ENCODE measurements around the gene USP53.
"Not testable (repeated sequence)": the region's sequence is repeated elsewhere in the genome, so short reads cannot be mapped to it uniquely, and the experiment has no call there.

The USP53 gene

GRCh38 chr4:119212234-119212963 lies at the start of gene USP53:
TSS of gene USP53 (plus strand) at chr4:119212713. CDS start at chr4:119239760, 27,047 bp downstream.
- DNase-seq (ENCODE audit: low read depth) = peak; percentile 99
- H3K4me3 ChIP-seq (replicated peaks; ENCODE audit: low read depth, low read length) = peak within 1 kb of the TSS; percentile 84
- no peak for TF ChIP-seq CTCF (IDR thresholded peaks at IDR 0.05; ENCODE audit: low read length, missing control alignments)

DNA sequence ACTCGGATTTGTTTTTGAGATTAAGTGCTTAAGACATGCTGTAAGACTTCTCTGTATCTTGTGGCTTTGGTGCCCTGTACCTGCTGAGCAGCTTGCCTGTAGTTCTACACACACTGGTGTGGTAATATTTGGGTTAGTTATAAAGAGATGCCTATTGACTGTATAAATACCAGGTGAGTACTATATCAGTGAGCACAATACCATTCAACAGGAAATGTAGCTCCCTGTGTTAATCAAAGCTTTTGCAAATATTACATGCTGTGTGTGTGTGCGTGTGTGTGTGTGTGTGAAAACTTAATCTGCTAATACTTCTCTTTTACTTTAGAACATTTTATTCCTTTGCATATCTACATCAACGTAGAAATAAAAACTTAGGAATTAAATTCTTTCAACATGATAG lies 46.7 kb upstream of the USP53 start:
- TF ChIP-seq CTCF (IDR thresholded peaks at IDR 0.05; ENCODE audit: low read length, missing control alignments) = no peak
- no peak overlapping the region for H3K4me3 ChIP-seq (replicated peaks; ENCODE audit: low read depth, low read length)
- no peak for DNase-seq (ENCODE audit: low read depth)

- TF ChIP-seq CTCF (IDR thresholded peaks at IDR 0.05; ENCODE audit: low read length, missing control alignments) = peak; percentile 1
- no peak for DNase-seq (ENCODE audit: low read depth)
- H3K4me3 ChIP-seq (replicated peaks; ENCODE audit: low read depth, low read length) = no peak overlapping the region
These were observed 42.3 kb upstream of the USP53 start for GRCh38 chr4:119170195-119170594.

- no peak for DNase-seq (ENCODE audit: low read depth)
- H3K4me3 ChIP-seq (replicated peaks; ENCODE audit: low read depth, low read length) = no peak overlapping the region
- no peak for TF ChIP-seq CTCF (IDR thresholded peaks at IDR 0.05; ENCODE audit: low read length, missing control alignments)
These were observed 40.3 kb upstream of the USP53 start for GRCh38 chr4:119172223-119172622.

DNA sequence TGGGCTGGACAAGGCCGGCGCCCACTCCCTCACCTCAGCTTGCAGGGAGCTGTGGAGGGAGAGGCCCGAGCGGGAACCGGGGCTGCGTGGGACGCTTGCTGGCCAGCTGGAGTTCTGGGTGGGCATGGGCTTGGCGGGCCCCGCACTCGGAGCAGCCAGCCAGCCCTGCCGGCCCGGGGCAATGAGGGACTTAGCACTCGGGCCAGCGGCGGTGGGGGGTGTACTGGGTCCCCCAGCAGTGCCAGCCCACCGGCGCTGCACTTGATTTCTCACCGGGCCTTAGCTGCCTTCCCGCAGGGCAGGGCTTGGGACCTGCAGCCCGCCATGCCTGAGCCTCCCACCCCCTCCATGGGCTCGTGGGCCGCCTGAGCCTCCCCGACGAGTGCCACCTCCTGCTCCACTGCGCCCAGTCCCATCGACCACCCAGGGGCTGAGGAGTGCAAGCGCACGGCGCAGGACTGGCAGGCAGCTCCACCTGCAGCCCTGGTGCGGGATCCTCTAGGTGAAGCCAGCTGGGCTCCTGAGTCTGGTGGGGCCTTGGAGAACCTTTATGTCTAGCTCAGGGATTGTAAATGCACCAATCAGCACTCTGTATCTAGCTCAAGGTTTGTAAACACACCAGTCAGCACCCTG lies 38.7 kb upstream of the USP53 start:
- H3K4me3 ChIP-seq (replicated peaks; ENCODE audit: low read depth, low read length); DNase-seq (ENCODE audit: low read depth): not testable (repeated sequence)

DNA sequence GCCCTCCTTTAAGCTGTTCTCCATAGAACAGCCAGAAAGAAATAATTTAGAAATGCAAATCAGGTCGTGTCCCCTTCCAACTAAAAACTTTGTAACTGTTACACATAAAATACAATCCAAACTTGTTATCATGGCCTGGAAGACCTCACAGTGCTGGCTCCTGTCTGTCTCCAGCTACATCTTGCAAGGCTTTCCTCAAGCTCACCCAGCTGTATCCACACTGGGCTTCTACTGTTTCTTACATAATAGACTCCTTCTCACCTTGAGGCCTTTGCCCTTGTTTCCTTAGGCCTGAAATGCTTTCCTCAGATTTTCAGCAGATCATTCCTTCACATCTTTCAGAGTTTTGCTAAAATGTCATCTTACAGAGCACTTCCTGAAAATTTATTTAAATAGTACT lies 33.5 kb upstream of the USP53 start:
- H3K4me3 ChIP-seq (replicated peaks; ENCODE audit: low read depth, low read length) = no peak overlapping the region
- DNase-seq (ENCODE audit: low read depth) = no peak
- TF ChIP-seq CTCF (IDR thresholded peaks at IDR 0.05; ENCODE audit: low read length, missing control alignments) = no peak

GRCh38 chr4:119184128-119184527 lies 28.4 kb upstream of the USP53 start:
- no peak for DNase-seq (ENCODE audit: low read depth)
- H3K4me3 ChIP-seq (replicated peaks; ENCODE audit: low read depth, low read length) = no peak overlapping the region
- no peak for TF ChIP-seq CTCF (IDR thresholded peaks at IDR 0.05; ENCODE audit: low read length, missing control alignments)
